WTC11 (cell line): ENCODE data around the gene EP400. TPM values are rescaled to one million over a fixed set of nuclear protein-coding genes. Genes with fewer than 3 reads are reported as not detected.

Source experiments
- ATAC-seq: fragments of 200-7000 bp; cut with Tn5 transposase; 2 replicates; pipeline ENCODE4 v1.10.0; 2021; ENCODE audit warnings: mild to moderate bottlenecking, moderate library complexity
- CTCF ChIA-PET: fragments of 300-600 bp; sonication (Branson Sonifier 250); formaldehyde crosslinking; loops from one replicate; lab custom pipeline; 2021; ENCODE audit warnings: antibody characterized with exemption; lab: Charles Lee
- POLR2A ChIA-PET: fragments of 350-600 bp; sonication (Branson Sonifier 250); formaldehyde crosslinking; loops from one replicate; lab custom pipeline; 2021; ENCODE audit warnings: antibody characterized with exemption; lab: Charles Lee
- DNase-seq: peaks from one replicate; pipeline ENCODE4 v3.0.0; 2021; ENCODE audit warnings: low spot score
- H3K27ac Mint-ChIP-seq: 2 replicates; pipeline ENCODE4 v1.8.0; 2021; ENCODE audit warnings: mixed read lengths
- H3K27me3 Mint-ChIP-seq: 2 replicates; pipeline ENCODE4 v1.8.0; 2021; ENCODE audit warnings: low read depth, mild to moderate bottlenecking, moderate library complexity, mixed read lengths
- H3K36me3 Mint-ChIP-seq: 2 replicates; pipeline ENCODE4 v1.8.0; 2021; ENCODE audit warnings: mixed read lengths
- H3K4me1 Mint-ChIP-seq: 2 replicates; pipeline ENCODE4 v1.8.0; 2022; ENCODE audit warnings: mixed read lengths
- H3K4me3 Mint-ChIP-seq: 2 replicates; pipeline ENCODE4 v1.8.0; 2021; ENCODE audit warnings: mild to moderate bottlenecking, moderate library complexity, mixed read lengths
- H3K9me3 Mint-ChIP-seq: 2 replicates; pipeline ENCODE4 v1.8.0; 2021; ENCODE audit warnings: mixed read lengths
- ATF1 ChIP-seq: sonication (generic); formaldehyde crosslinking; IDR thresholded peaks from 2 replicates; pipeline ENCODE4 v1.8.1; 2023; ENCODE audit warnings: mild to moderate bottlenecking, moderate library complexity, missing genetic modification reagents
- CREB1 ChIP-seq: sonication (generic); formaldehyde crosslinking; IDR thresholded peaks from 2 replicates; pipeline ENCODE4 v1.8.0; 2023; ENCODE audit warnings: mild to moderate bottlenecking, missing genetic modification reagents
- CREM ChIP-seq: sonication (generic); formaldehyde crosslinking; IDR thresholded peaks from 2 replicates; pipeline ENCODE4 v1.8.1; 2022; ENCODE audit warnings: mild to moderate bottlenecking, missing genetic modification reagents, moderate library complexity
- ELF4 ChIP-seq: sonication (generic); formaldehyde crosslinking; IDR thresholded peaks from 2 replicates; pipeline ENCODE4 v1.8.1; 2022; ENCODE audit warnings: low read depth, mild to moderate bottlenecking, moderate library complexity, missing genetic modification reagents
- EMX1 ChIP-seq: fragments of 250-450 bp; sonication (Bioruptor Pico); IDR thresholded peaks from 2 replicates; pipeline ENCODE4 v1.8.0; 2021; ENCODE audit warnings: mild to moderate bottlenecking
- GRHL2 ChIP-seq: fragments of 250-450 bp; sonication (Bioruptor Pico); IDR thresholded peaks from 2 replicates; pipeline ENCODE4 v1.8.0; 2022; ENCODE audit warnings: mild to moderate bottlenecking, moderate library complexity; ENCODE audit not compliant: insufficient replicate concordance, severe bottlenecking
- MXD4 ChIP-seq: fragments of 250-450 bp; sonication (Bioruptor Pico); IDR thresholded peaks from 2 replicates; pipeline ENCODE4 v1.8.0; 2021; ENCODE audit warnings: mild to moderate bottlenecking, moderate library complexity, borderline replicate concordance
- NFATC4 ChIP-seq: fragments of 250-450 bp; sonication (Bioruptor Pico); IDR thresholded peaks from 2 replicates; pipeline ENCODE4 v1.9.0; 2021; ENCODE audit warnings: mild to moderate bottlenecking
- NFYB ChIP-seq: sonication (generic); formaldehyde crosslinking; conservative IDR thresholded peaks from 2 replicates; pipeline ENCODE4 v1.8.0; 2022; ENCODE audit warnings: low read depth, missing genetic modification reagents
- SMAD3 ChIP-seq: sonication (generic); formaldehyde crosslinking; IDR thresholded peaks from 2 replicates; pipeline ENCODE4 v1.8.0; 2022; ENCODE audit warnings: missing genetic modification reagents, mild to moderate bottlenecking, borderline replicate concordance
- SOX15 ChIP-seq: fragments of 250-450 bp; sonication (Bioruptor Pico); IDR thresholded peaks from 2 replicates; pipeline ENCODE4 v1.9.0; 2021; ENCODE audit warnings: mild to moderate bottlenecking
- TCF7 ChIP-seq: sonication (generic); formaldehyde crosslinking; IDR thresholded peaks from 2 replicates; pipeline ENCODE4 v1.8.0; 2022; ENCODE audit warnings: mild to moderate bottlenecking, low read depth, missing genetic modification reagents, moderate library complexity
- TEAD4 ChIP-seq: sonication (generic); formaldehyde crosslinking; IDR thresholded peaks from 2 replicates; pipeline ENCODE4 v1.8.0; 2022; ENCODE audit warnings: mild to moderate bottlenecking, missing genetic modification reagents
- ZNF219 ChIP-seq: sonication (generic); formaldehyde crosslinking; IDR thresholded peaks from 2 replicates; pipeline ENCODE4 v1.8.0; 2023; ENCODE audit warnings: missing genetic modification reagents, mild to moderate bottlenecking, borderline replicate concordance
- ZNF416 ChIP-seq: fragments of 250-450 bp; sonication (Bioruptor Pico); IDR thresholded peaks from 2 replicates; pipeline ENCODE4 v1.9.0; 2021; ENCODE audit warnings: mild to moderate bottlenecking, inconsistent platforms
- total RNA-seq: library from RNA; stranded (reverse); gene quantifications from 3 replicates; pipeline ENCODE4 v1.2.3, GENCODE V29; 2021
- TF ChIP-seq, protein P1 (sequence below): sonication (generic); formaldehyde crosslinking; IDR thresholded peaks from 2 replicates; pipeline ENCODE4 v1.8.0; 2022; ENCODE audit warnings: mild to moderate bottlenecking, missing genetic modification reagents
- TF ChIP-seq, protein P2 (sequence below): sonication (generic); formaldehyde crosslinking; IDR thresholded peaks from 2 replicates; pipeline ENCODE4 v1.8.1; 2022; ENCODE audit warnings: low read depth, mild to moderate bottlenecking, moderate library complexity, missing genetic modification reagents, borderline replicate concordance
- TF ChIP-seq, protein P3 (sequence below): fragments of 250-450 bp; sonication (Bioruptor Pico); IDR thresholded peaks from 2 replicates; pipeline ENCODE4 v2.1.2; 2022; ENCODE audit warnings: mild to moderate bottlenecking, moderate library complexity
- TF ChIP-seq, protein P4 (sequence below): sonication (generic); formaldehyde crosslinking; IDR thresholded peaks from 2 replicates; pipeline ENCODE4 v1.8.1; 2023; ENCODE audit warnings: mild to moderate bottlenecking, moderate library complexity, missing genetic modification reagents
- TF ChIP-seq, protein P5 (sequence below): sonication (generic); formaldehyde crosslinking; IDR thresholded peaks from 2 replicates; pipeline ENCODE4 v1.8.1; 2023; ENCODE audit warnings: mild to moderate bottlenecking, missing genetic modification reagents, moderate library complexity
- TF ChIP-seq, protein P6 (sequence below): fragments of 250-450 bp; sonication (Bioruptor Pico); IDR thresholded peaks from 2 replicates; pipeline ENCODE4 v1.8.0; 2021; ENCODE audit warnings: mild to moderate bottlenecking

EP400 gene
- total RNA-seq, 1 experiment from 2014 or later, result 75.8 TPM

DNA sequence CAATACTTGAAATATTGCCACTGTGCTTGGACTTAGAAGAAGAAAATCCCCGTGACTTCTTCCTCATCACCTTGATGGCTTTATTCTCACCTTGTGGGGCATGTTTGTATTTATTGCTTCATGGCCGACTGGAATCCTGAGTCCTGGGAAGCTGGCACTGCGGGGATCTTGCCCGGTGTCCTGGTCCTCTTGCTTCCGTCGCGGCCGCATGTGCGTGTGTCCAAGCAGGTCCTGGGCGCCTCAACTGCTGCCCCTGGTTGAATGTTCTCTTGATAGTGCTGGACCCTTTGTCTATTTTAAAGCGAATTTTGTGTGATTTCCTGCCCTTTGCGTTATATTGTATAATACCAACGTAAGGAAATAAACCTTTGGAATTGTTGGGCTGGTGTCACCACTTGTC lies 27.0 kb upstream of the EP400 start:
- Mint-ChIP-seq H3K27me3 (peaks cover 2% of the 10 kb centered on the region), H3K27ac (no peak overlapping the region; the same call in 1 of the 2 replicates), H3K36me3 (peaks cover 8% of the 10 kb centered on the region), H3K9me3 (no peaks in the 10 kb centered on the region), H3K4me3 (no peak overlapping the region), H3K4me1 (peaks cover under 1% of the 10 kb centered on the region)
- ATAC-seq, result no peak
- CTCF ChIA-PET, result interaction anchor here (0.5 kb wide), 1 partner anchor 46 kb away, joined by 3 read pairs; no protein-coding TSS in a partner anchor
- TF ChIP-seq ZNF416 (CRISPR knock-in tag), result no peak
- TF ChIP-seq TCF7 (CRISPR knock-in tag), result no peak
- no peak for TF ChIP-seq CREB1 (CRISPR knock-in tag)
- TF ChIP-seq, protein P1, sequence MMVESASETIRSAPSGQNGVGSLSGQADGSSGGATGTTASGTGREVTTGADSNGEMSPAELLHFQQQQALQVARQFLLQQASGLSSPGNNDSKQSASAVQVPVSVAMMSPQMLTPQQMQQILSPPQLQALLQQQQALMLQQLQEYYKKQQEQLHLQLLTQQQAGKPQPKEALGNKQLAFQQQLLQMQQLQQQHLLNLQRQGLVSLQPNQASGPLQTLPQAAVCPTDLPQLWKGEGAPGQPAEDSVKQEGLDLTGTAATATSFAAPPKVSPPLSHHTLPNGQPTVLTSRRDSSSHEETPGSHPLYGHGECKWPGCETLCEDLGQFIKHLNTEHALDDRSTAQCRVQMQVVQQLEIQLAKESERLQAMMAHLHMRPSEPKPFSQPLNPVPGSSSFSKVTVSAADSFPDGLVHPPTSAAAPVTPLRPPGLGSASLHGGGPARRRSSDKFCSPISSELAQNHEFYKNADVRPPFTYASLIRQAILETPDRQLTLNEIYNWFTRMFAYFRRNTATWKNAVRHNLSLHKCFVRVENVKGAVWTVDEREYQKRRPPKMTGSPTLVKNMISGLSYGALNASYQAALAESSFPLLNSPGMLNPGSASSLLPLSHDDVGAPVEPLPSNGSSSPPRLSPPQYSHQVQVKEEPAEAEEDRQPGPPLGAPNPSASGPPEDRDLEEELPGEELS, result no peak
- TF ChIP-seq ELF4 (CRISPR knock-in tag), result no peak
- TF ChIP-seq, protein P2, sequence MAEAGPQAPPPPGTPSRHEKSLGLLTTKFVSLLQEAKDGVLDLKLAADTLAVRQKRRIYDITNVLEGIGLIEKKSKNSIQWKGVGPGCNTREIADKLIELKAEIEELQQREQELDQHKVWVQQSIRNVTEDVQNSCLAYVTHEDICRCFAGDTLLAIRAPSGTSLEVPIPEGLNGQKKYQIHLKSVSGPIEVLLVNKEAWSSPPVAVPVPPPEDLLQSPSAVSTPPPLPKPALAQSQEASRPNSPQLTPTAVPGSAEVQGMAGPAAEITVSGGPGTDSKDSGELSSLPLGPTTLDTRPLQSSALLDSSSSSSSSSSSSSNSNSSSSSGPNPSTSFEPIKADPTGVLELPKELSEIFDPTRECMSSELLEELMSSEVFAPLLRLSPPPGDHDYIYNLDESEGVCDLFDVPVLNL (CRISPR knock-in tag), result no peak
- no peak for TF ChIP-seq ATF1
- no peak for DNase-seq
- POLR2A ChIA-PET, result no interaction called here

DNA sequence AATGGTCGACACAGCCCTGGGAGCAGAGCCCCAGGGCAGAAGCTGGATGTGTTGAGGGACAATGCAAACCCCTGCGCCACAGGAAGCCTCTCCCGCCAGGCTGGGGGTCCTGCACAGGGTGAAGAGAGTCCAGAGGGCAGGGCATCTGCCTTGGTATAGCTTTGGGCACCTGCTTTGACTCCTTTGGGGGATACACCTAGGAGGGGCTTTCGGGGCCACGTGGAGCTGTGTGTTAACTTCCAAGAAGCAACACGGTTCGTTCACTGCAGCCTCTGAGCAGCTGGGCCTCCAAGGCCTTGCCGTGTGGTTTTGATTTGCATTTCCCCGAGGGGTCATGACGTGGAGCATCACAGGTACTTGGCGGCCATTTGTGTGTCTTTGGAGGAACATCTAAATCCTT lies 26.5 kb upstream of the EP400 start:
- no peak for ATAC-seq
- Mint-ChIP-seq H3K4me3 (no peak overlapping the region), H3K27ac (no peak overlapping the region), H3K36me3 (peaks cover 9% of the 10 kb centered on the region), H3K27me3 (peaks cover 5% of the 10 kb centered on the region), H3K9me3 (no peaks in the 10 kb centered on the region), H3K4me1 (peaks cover 4% of the 10 kb centered on the region)
- no peak for DNase-seq
- ChIA-PET POLR2A (no interaction called here), CTCF (interaction anchor here (0.5 to 0.7 kb wide), 2 partner anchors 45 to 73 kb away, joined by 3 read pairs; no protein-coding TSS in a partner anchor)
- no peak for TF ChIP-seq TEAD4 (CRISPR knock-in tag)
- TF ChIP-seq NFYB (CRISPR knock-in tag), result no peak
- no peak for TF ChIP-seq GRHL2 (CRISPR knock-in tag)
- TF ChIP-seq, protein P3, sequence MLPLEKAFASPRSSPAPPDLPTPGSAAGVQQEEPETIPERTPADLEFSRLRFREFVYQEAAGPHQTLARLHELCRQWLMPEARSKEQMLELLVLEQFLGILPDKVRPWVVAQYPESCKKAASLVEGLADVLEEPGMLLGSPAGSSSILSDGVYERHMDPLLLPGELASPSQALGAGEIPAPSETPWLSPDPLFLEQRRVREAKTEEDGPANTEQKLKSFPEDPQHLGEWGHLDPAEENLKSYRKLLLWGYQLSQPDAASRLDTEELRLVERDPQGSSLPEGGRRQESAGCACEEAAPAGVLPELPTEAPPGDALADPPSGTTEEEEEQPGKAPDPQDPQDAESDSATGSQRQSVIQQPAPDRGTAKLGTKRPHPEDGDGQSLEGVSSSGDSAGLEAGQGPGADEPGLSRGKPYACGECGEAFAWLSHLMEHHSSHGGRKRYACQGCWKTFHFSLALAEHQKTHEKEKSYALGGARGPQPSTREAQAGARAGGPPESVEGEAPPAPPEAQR (CRISPR knock-in tag), result no peak
- no peak for TF ChIP-seq NFATC4
- TF ChIP-seq SOX15, result no peak
- TF ChIP-seq, protein P4, sequence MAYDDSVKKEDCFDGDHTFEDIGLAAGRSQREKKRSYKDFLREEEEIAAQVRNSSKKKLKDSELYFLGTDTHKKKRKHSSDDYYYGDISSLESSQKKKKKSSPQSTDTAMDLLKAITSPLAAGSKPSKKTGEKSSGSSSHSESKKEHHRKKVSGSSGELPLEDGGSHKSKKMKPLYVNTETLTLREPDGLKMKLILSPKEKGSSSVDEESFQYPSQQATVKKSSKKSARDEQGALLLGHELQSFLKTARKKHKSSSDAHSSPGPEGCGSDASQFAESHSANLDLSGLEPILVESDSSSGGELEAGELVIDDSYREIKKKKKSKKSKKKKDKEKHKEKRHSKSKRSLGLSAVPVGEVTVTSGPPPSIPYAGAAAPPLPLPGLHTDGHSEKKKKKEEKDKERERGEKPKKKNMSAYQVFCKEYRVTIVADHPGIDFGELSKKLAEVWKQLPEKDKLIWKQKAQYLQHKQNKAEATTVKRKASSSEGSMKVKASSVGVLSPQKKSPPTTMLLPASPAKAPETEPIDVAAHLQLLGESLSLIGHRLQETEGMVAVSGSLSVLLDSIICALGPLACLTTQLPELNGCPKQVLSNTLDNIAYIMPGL (CRISPR knock-in tag), result no peak
- TF ChIP-seq CREB1 (CRISPR knock-in tag), result no peak
- no peak for TF ChIP-seq MXD4 (CRISPR knock-in tag)
- TF ChIP-seq SMAD3 (CRISPR knock-in tag), result no peak
- no peak for TF ChIP-seq CREM
- TF ChIP-seq, protein P2 (CRISPR knock-in tag), result no peak
- TF ChIP-seq ZNF219 (CRISPR knock-in tag), result no peak
- TF ChIP-seq, protein P5, sequence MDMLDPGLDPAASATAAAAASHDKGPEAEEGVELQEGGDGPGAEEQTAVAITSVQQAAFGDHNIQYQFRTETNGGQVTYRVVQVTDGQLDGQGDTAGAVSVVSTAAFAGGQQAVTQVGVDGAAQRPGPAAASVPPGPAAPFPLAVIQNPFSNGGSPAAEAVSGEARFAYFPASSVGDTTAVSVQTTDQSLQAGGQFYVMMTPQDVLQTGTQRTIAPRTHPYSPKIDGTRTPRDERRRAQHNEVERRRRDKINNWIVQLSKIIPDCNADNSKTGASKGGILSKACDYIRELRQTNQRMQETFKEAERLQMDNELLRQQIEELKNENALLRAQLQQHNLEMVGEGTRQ (CRISPR knock-in tag), result no peak
- TF ChIP-seq, protein P6, sequence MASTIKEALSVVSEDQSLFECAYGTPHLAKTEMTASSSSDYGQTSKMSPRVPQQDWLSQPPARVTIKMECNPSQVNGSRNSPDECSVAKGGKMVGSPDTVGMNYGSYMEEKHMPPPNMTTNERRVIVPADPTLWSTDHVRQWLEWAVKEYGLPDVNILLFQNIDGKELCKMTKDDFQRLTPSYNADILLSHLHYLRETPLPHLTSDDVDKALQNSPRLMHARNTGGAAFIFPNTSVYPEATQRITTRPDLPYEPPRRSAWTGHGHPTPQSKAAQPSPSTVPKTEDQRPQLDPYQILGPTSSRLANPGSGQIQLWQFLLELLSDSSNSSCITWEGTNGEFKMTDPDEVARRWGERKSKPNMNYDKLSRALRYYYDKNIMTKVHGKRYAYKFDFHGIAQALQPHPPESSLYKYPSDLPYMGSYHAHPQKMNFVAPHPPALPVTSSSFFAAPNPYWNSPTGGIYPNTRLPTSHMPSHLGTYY, result no peak
- TF ChIP-seq EMX1, result no peak
